IMR-90 (cell line): ENCODE results near the gene EGFR. TPM values are rescaled to one million over a fixed set of nuclear protein-coding genes. Genes with fewer than 3 reads are reported as not detected.

Source experiments
- ATAC-seq: fragments of 200-7000 bp; cut with Tn5 transposase; 2 replicates; pipeline ENCODE4 v1.9.1; 2020; ENCODE audit warnings: low read depth, mild to moderate bottlenecking, moderate library complexity
- BruUV-seq: library from RNA; stranded (reverse); fragments of 400-500 nt; replicated peaks from 2 replicates; lab custom pipeline; 2021; lab: Mats Ljungman, UMichigan
- CTCF ChIA-PET: fragments of 300-600 bp; formaldehyde crosslinking; extraction: SDS; loops from one replicate; lab custom pipeline; 2021; ENCODE audit warnings: antibody characterized with exemption; lab: Yijun Ruan, JAX
- POLR2A ChIA-PET: fragments of 300-600 bp; sonication (Branson Sonifier 250); formaldehyde crosslinking; loops from one replicate; lab custom pipeline; 2022; ENCODE audit warnings: antibody characterized with exemption; ENCODE audit not compliant: unreplicated experiment; lab: Charles Lee
- DNase-seq: peaks from one replicate; pipeline ENCODE4 v3.0.0; 2013
- H2AFZ ChIP-seq: replicated peaks from 2 replicates; pipeline ENCODE3; 2013; ENCODE audit warnings: low read length, mild to moderate bottlenecking; ENCODE audit not compliant: poor library complexity
- H2AK5ac ChIP-seq: 2 replicates; pipeline ENCODE4 v1.6.1; 2013; ENCODE audit warnings: low read depth, low read length, inconsistent platforms
- H2AK9ac ChIP-seq: replicated peaks from 2 replicates; pipeline ENCODE3; 2013; ENCODE audit warnings: mild to moderate bottlenecking, low read depth, low read length, moderate library complexity; ENCODE audit not compliant: poor library complexity
- H2BK120ac ChIP-seq: 2 replicates; pipeline ENCODE4 v1.6.1; 2013; ENCODE audit warnings: low read depth, low read length, inconsistent platforms
- H2BK15ac ChIP-seq: 3 replicates; pipeline ENCODE4 v1.6.1; 2013; ENCODE audit warnings: low read depth, low read length, inconsistent platforms
- H2BK20ac ChIP-seq: 2 replicates; pipeline ENCODE4 v1.6.1; 2013; ENCODE audit warnings: low read depth, mild to moderate bottlenecking, inconsistent platforms, low read length, moderate library complexity
- H2BK5ac ChIP-seq: 2 replicates; pipeline ENCODE4 v1.6.1; 2013; ENCODE audit warnings: mild to moderate bottlenecking, low read depth, low read length, inconsistent platforms; ENCODE audit not compliant: poor library complexity, severe bottlenecking
- H3K14ac ChIP-seq: replicated peaks from 2 replicates; pipeline ENCODE4 v1.6.1; 2013; ENCODE audit warnings: low read depth, low read length, inconsistent platforms
- H3K18ac ChIP-seq: 2 replicates; pipeline ENCODE4 v1.6.1; 2013; ENCODE audit warnings: low read depth, low read length, control low read depth
- H3K23ac ChIP-seq: 2 replicates; pipeline ENCODE4 v1.6.1; 2013; ENCODE audit warnings: low read depth, low read length, inconsistent platforms
- H3K27ac ChIP-seq: 2 replicates; pipeline ENCODE4 v1.5.1; 2013; ENCODE audit warnings: mild to moderate bottlenecking, control low read depth, low read length; ENCODE audit not compliant: insufficient read depth
- H3K27me3 ChIP-seq: 2 replicates; pipeline ENCODE4 v1.6.1; 2013; ENCODE audit warnings: low read length; ENCODE audit not compliant: control insufficient read depth, insufficient read depth
- H3K36me3 ChIP-seq: 2 replicates; pipeline ENCODE4 v1.6.1; 2013; ENCODE audit warnings: low read length, mixed read lengths; ENCODE audit not compliant: control insufficient read depth, insufficient read depth
- H3K4ac ChIP-seq: 2 replicates; pipeline ENCODE4 v1.6.1; 2013; ENCODE audit warnings: low read depth, low read length, inconsistent platforms
- H3K4me1 ChIP-seq: 2 replicates; pipeline ENCODE4 v1.6.1; 2013; ENCODE audit warnings: low read length, mixed read lengths; ENCODE audit not compliant: control insufficient read depth, insufficient read depth
- H3K4me2 ChIP-seq: 2 replicates; pipeline ENCODE4 v1.6.1; 2013; ENCODE audit warnings: low read depth, mild to moderate bottlenecking, control low read depth, low read length, moderate library complexity
- H3K4me3 ChIP-seq: 2 replicates; pipeline ENCODE4 v1.5.1; 2013; ENCODE audit warnings: low read depth, mild to moderate bottlenecking, control low read depth, low read length, moderate library complexity; ENCODE audit not compliant: insufficient read depth
- H3K56ac ChIP-seq: 2 replicates; pipeline ENCODE4 v1.6.1; 2013; ENCODE audit warnings: low read length, inconsistent platforms; ENCODE audit not compliant: insufficient read depth; ENCODE audit errors: extremely low read depth
- H3K79me1 ChIP-seq, 2 experiments: 2 replicates each; pipeline ENCODE4 v1.6.1; 2013; ENCODE audit warnings: low read length in 2 of 2, inconsistent platforms in 1 of 2, low read depth in 1 of 2
- H3K9ac ChIP-seq: 2 replicates; pipeline ENCODE4 v1.6.1; 2013; ENCODE audit warnings: low read depth, low read length, control low read depth
- H3K9me1 ChIP-seq: 2 replicates; pipeline ENCODE4 v1.6.1; 2013; ENCODE audit warnings: low read length, inconsistent platforms; ENCODE audit not compliant: insufficient read depth
- H3K9me3 ChIP-seq: 2 replicates; pipeline ENCODE4 v1.6.1; 2013; ENCODE audit warnings: low read length; ENCODE audit not compliant: control insufficient read depth, insufficient read depth
- H4K20me1 ChIP-seq: 2 replicates; pipeline ENCODE4 v1.6.1; 2013; ENCODE audit warnings: low read length, inconsistent platforms; ENCODE audit not compliant: insufficient read depth
- H4K5ac ChIP-seq: 2 replicates; pipeline ENCODE4 v1.6.1; 2013; ENCODE audit warnings: mild to moderate bottlenecking, low read depth, low read length, control low read depth
- H4K8ac ChIP-seq, 2 experiments: 2 replicates each; pipeline ENCODE4 v1.6.1; 2013; ENCODE audit warnings: low read depth in 2 of 2, low read length in 2 of 2, control low read depth in 1 of 2, inconsistent platforms in 1 of 2
- H4K91ac ChIP-seq: 2 replicates; pipeline ENCODE4 v1.6.1; 2013; ENCODE audit warnings: low read depth, low read length, inconsistent platforms; ENCODE audit not compliant: insufficient read depth
- BHLHE40 ChIP-seq: fragments of 150-350 bp; IDR thresholded peaks from 2 replicates; pipeline ENCODE4 v1.6.1; 2016; ENCODE audit warnings: mild to moderate bottlenecking, low read depth, low read length
- CEBPB ChIP-seq: IDR thresholded peaks from 2 replicates; pipeline ENCODE4 v1.6.1; 2012; ENCODE audit warnings: low read depth, low read length, improper control_type of control experiment
- CHD1 ChIP-seq: IDR thresholded peaks from 2 replicates; pipeline ENCODE4 v1.6.1; 2012; ENCODE audit warnings: low read depth, low read length, improper control_type of control experiment
- CTCF ChIP-seq: conservative IDR thresholded peaks from 2 replicates; pipeline ENCODE4 v1.5.1; 2012; ENCODE audit warnings: mild to moderate bottlenecking, low read depth, low read length, improper control_type of control experiment
- ELK1 ChIP-seq: fragments of 150-350 bp; IDR thresholded peaks from 2 replicates; pipeline ENCODE4 v1.6.1; 2016; ENCODE audit warnings: low read depth, mild to moderate bottlenecking, low read length, moderate library complexity, borderline replicate concordance
- FOS ChIP-seq: fragments of 150-350 bp; IDR thresholded peaks from 2 replicates; pipeline ENCODE4 v1.6.1; 2016; ENCODE audit warnings: low read depth, low read length
- MAFK ChIP-seq: IDR thresholded peaks from 2 replicates; pipeline ENCODE4 v1.6.1; 2012; ENCODE audit warnings: low read depth, low read length, improper control_type of control experiment
- MAZ ChIP-seq: IDR thresholded peaks from 2 replicates; pipeline ENCODE4 v1.6.1; 2012; ENCODE audit warnings: low read depth, mild to moderate bottlenecking, low read length, improper control_type of control experiment, moderate library complexity, borderline replicate concordance
- MXI1 ChIP-seq: IDR thresholded peaks from 2 replicates; pipeline ENCODE4 v1.6.1; 2012; ENCODE audit warnings: low read depth, mild to moderate bottlenecking, low read length, moderate library complexity, borderline replicate concordance
- NFE2L2 ChIP-seq: fragments of 150-350 bp; IDR thresholded peaks from 2 replicates; pipeline ENCODE4 v1.6.1; 2016; ENCODE audit warnings: low read depth, mild to moderate bottlenecking, low read length
- POLR2A ChIP-seq: IDR thresholded peaks from 2 replicates; pipeline ENCODE4 v1.6.1; 2012; ENCODE audit warnings: mild to moderate bottlenecking, low read depth, low read length
- RAD21 ChIP-seq: IDR thresholded peaks from 2 replicates; pipeline ENCODE4 v1.6.1; 2012; ENCODE audit warnings: low read length, improper control_type of control experiment
- RCOR1 ChIP-seq: IDR thresholded peaks from 2 replicates; pipeline ENCODE4 v1.6.1; 2012; ENCODE audit warnings: mild to moderate bottlenecking, low read length, improper control_type of control experiment; ENCODE audit not compliant: insufficient replicate concordance
- RFX5 ChIP-seq: IDR thresholded peaks from 2 replicates; pipeline ENCODE4 v1.8.0; 2012; ENCODE audit warnings: low read depth, mild to moderate bottlenecking, low read length, moderate library complexity
- SMC3 ChIP-seq: fragments of 150-350 bp; IDR thresholded peaks from 2 replicates; pipeline ENCODE4 v1.6.1; 2016; ENCODE audit warnings: low read depth, mild to moderate bottlenecking, antibody characterized with exemption, low read length, moderate library complexity
- WGBS, 2 experiments: methylation state at CpG; one replicate each; pipeline versions ENCODE4 v1.1.5 to v1.1.7; 2013; ENCODE audit warnings: missing lambda C conversion rate in 2 of 2; ENCODE audit not compliant: insufficient read length in 1 of 2; ENCODE audit errors: extremely low coverage in 2 of 2; 5-methylcytosine and 5-hydroxymethylcytosine counted together
- dilution Hi-C: fragments of 300-500 bp; cut with HindIII; formaldehyde crosslinking; loops from one replicate; pipeline ENCODE4 v1.14.3; 2018; ENCODE audit warnings: low sequenced_read_pairs; ENCODE audit not compliant: unreplicated experiment
- in situ Hi-C: fragments of 300-500 bp; cut with MboI; formaldehyde crosslinking; loops from 3 replicates; pipeline ENCODE4 v1.14.3; 2019; ENCODE audit warnings: low sequenced_read_pairs, inconsistent platforms, mixed read lengths
- intact Hi-C: fragments of 100-400 bp; cut with micrococcal nuclease; formaldehyde crosslinking; loops from 2 replicates; pipeline ENCODE4 v1.10.0; 2022
- polyA plus RNA-seq, 3 experiments: library from polyadenylated mRNA; depleted of rRNA; stranded (reverse); fragments of >200 nt; gene quantifications; 2 replicates each; pipeline ENCODE4 v1.2.3, GENCODE V29; 2012; ENCODE audit warnings: low replicate concordance in 1 of 3
- total RNA-seq: library from RNA; depleted of rRNA; stranded (reverse); fragments of >200 nt; gene quantifications from 2 replicates; pipeline ENCODE4 v1.2.3, GENCODE V29; 2012

Gene EGFR
- total and polyA plus RNA-seq, 2 of the 4 experiments (the other 2 are of a cell fraction): 36.9 to 60.4 TPM

- Histone ChIP-seq H3K4me2 (peak overlapping the region; percentile 31), H3K9me3 (no peaks in the 10 kb centered on the region), H2AK5ac (peak overlapping the region; percentile 94), H2AK9ac (peak overlapping the region; percentile 62), H3K27ac (peak overlapping the region; percentile 95), H4K91ac (peak overlapping the region; percentile 95), H2BK120ac (peak overlapping the region; percentile 98), H3K14ac (peak overlapping the region; percentile 97), H3K4me3 (no peak overlapping the region), H2BK20ac (peak overlapping the region; percentile 95), H2BK15ac (peak overlapping the region; percentile 88; the same call in 2 of the 3 replicates), H3K4ac (peak overlapping the region; percentile 95), H3K4me1 (peaks cover 51% of the 10 kb centered on the region), H4K8ac (peak overlapping the region; percentile 57 to 92; a peak in 3 of 4 replicates), H3K56ac (peak overlapping the region; percentile 67), H3K79me1 (peaks cover 25 to 75% of the 10 kb centered on the region in 2 experiments), H2BK5ac (peak overlapping the region; percentile 97), H4K5ac (peak overlapping the region; percentile 96), H3K27me3 (no peaks in the 10 kb centered on the region), H3K36me3 (peaks cover 7% of the 10 kb centered on the region), H2AFZ (peak overlapping the region; percentile 6), H4K20me1 (no peaks in the 10 kb centered on the region), H3K23ac (peak overlapping the region; percentile 96), H3K9ac (peak overlapping the region; percentile 8; the same call in 1 of the 2 replicates), H3K9me1 (peaks cover 23% of the 10 kb centered on the region), H3K18ac (peak overlapping the region; percentile 92)
- intact Hi-C loops: no loop called here
- ATAC-seq (no peak; the same call in 1 of the 2 replicates), DNase-seq (peak; percentile 85)
- dilution Hi-C loops: no loop called here
- BruUV-seq: no TSS peak
- CTCF ChIA-PET: interaction anchor here (1.1 kb wide), 1 partner anchor 289 kb away, joined by 3 read pairs; no protein-coding TSS in a partner anchor
- TF ChIP-seq BHLHE40 (no peak), MAZ (no peak), NFE2L2 (no peak), POLR2A (no peak), CTCF (no peak), MAFK (no peak), RAD21 (no peak), CEBPB (no peak), SMC3 (no peak), FOS (no peak), MXI1 (no peak), CHD1 (no peak), RCOR1 (no peak), RFX5 (no peak), ELK1 (no peak)
- POLR2A ChIA-PET: no interaction called here
- in situ Hi-C loops: no loop called here
- 38% methylated on average over 3 of the region's 6 CpGs; no CpG with 5 or more reads in 1 of the 2 experiments for WGBS, 2 experiments
These were observed 108.8 kb downstream of the EGFR start for GRCh38 chr7:55127622-55128081.
